GM12878 (cell line): ENCODE measurements around the gene FUT7. TPM values are rescaled to one million over a fixed set of nuclear protein-coding genes. Genes with fewer than 3 reads are reported as not detected.

Experiments used
- ATAC-seq: fragments of 200-7000 bp; cut with Tn5 transposase; 3 replicates; pipeline ENCODE4 v1.9.1; 2020; ENCODE audit warnings: mild to moderate bottlenecking, moderate library complexity
- BruUV-seq: library from RNA; stranded (reverse); fragments of 400-500 nt; replicated peaks from 2 replicates; lab custom pipeline; 2021; lab: Mats Ljungman, UMichigan
- CTCF ChIA-PET: fragments of 300-600 bp; sonication (Branson Sonifier 250); formaldehyde crosslinking; extraction: SDS; loops from one replicate; lab custom pipeline; 2021; ENCODE audit warnings: inconsistent platforms; lab: Yijun Ruan, JAX
- POLR2A ChIA-PET: fragments of 350-600 bp; formaldehyde crosslinking; extraction: SDS; loops from one replicate; lab custom pipeline; 2021; ENCODE audit warnings: inconsistent platforms; lab: Charles Lee
- RAD21 ChIA-PET: fragments of 300-600 bp; sonication (Branson Sonifier 250); formaldehyde crosslinking; loops from one replicate; lab custom pipeline; 2023; ENCODE audit warnings: antibody characterized with exemption; ENCODE audit not compliant: unreplicated experiment; lab: Charles Lee
- SMC1A ChIA-PET: fragments of 300-600 bp; sonication (Branson Sonifier 250); formaldehyde crosslinking; loops from one replicate; lab custom pipeline; 2023; ENCODE audit not compliant: unreplicated experiment, uncharacterized antibody; lab: Charles Lee
- DNase-seq: peaks from one replicate; pipeline ENCODE4 v3.0.0-alpha.2; 2011; ENCODE audit warnings: low read depth, low spot score
- FAIRE-seq: peaks from 3 replicates; lab custom pipeline; 2011; peaks lifted over from hg19 to GRCh38; lab: Jason Lieb, UNC
- H2AFZ ChIP-seq: 2 replicates; pipeline ENCODE4 v1.6.0; 2011; ENCODE audit warnings: low read depth, low read length, control low read depth; ENCODE audit not compliant: control insufficient read depth
- H3K27ac ChIP-seq: 2 replicates; pipeline ENCODE4 v1.5.1; 2011; ENCODE audit warnings: control low read depth; ENCODE audit not compliant: control insufficient read depth, insufficient read depth
- H3K27me3 ChIP-seq, 2 experiments: replicated peaks in 1 of 2; 2 replicates each; pipeline versions ENCODE4 v1.6.0 to v1.6.1; 2011; ENCODE audit warnings: low read length in 1 of 2; ENCODE audit not compliant: control insufficient read depth in 2 of 2, insufficient read depth in 2 of 2
- H3K36me3 ChIP-seq, 2 experiments: 2 replicates each; pipeline ENCODE4 v1.5.1; 2011; ENCODE audit warnings: low read length in 1 of 2; ENCODE audit not compliant: control insufficient read depth in 2 of 2, insufficient read depth in 2 of 2
- H3K4me1 ChIP-seq: 2 replicates; pipeline ENCODE4 v1.6.1; 2011; ENCODE audit warnings: mild to moderate bottlenecking, low read length, moderate library complexity, mixed read lengths; ENCODE audit not compliant: control insufficient read depth, insufficient read depth
- H3K4me2 ChIP-seq: 2 replicates; pipeline ENCODE4 v1.6.0; 2011; ENCODE audit warnings: control low read depth; ENCODE audit not compliant: control insufficient read depth, insufficient read depth
- H3K4me3 ChIP-seq: fragments of 200-600 bp; sonication (generic); 2 replicates; pipeline ENCODE4 v1.5.1; 2016
- H3K79me2 ChIP-seq: 2 replicates; pipeline ENCODE4 v1.6.0; 2011; ENCODE audit warnings: low read length; ENCODE audit not compliant: control insufficient read depth, insufficient read depth
- H3K9ac ChIP-seq: 2 replicates; pipeline ENCODE4 v1.8.0; 2011; ENCODE audit warnings: low read length, control low read depth, mixed read lengths; ENCODE audit not compliant: control insufficient read depth, insufficient read depth
- H3K9me3 ChIP-seq: replicated peaks from 3 replicates; pipeline ENCODE4 v1.5.1; 2011; ENCODE audit warnings: mild to moderate bottlenecking, low read length; ENCODE audit not compliant: control insufficient read depth, insufficient read depth
- H4K20me1 ChIP-seq: 2 replicates; pipeline ENCODE4 v1.6.0; 2011; ENCODE audit not compliant: control insufficient read depth, insufficient read depth
- CEBPB ChIP-seq, 2 experiments: fragments of 150-350 bp in 1 of 2; IDR thresholded peaks; 2 replicates each; pipeline ENCODE4 v1.6.1; 2012 to 2014; ENCODE audit warnings: low read depth in 2 of 2, low read length in 2 of 2, borderline replicate concordance in 1 of 2, inconsistent platforms in 1 of 2
- MEF2A ChIP-seq: IDR thresholded peaks from 2 replicates; pipeline ENCODE4 v1.6.1; 2011; ENCODE audit warnings: low read depth, mild to moderate bottlenecking, low read length, moderate library complexity; ENCODE audit not compliant: insufficient read depth
- MTA2 ChIP-seq: fragments of 450-650 bp; IDR thresholded peaks from 2 replicates; pipeline ENCODE4 v1.6.1; 2016; ENCODE audit warnings: low read depth, mild to moderate bottlenecking, moderate library complexity
- PRDM15 ChIP-seq: fragments of 450-650 bp; formaldehyde crosslinking; IDR thresholded peaks from 2 replicates; pipeline ENCODE4 v1.4.0; 2020; ENCODE audit warnings: mild to moderate bottlenecking, moderate library complexity
- YBX1 ChIP-seq: fragments of 450-650 bp; IDR thresholded peaks from 2 replicates; pipeline ENCODE4 v1.6.1; 2016; ENCODE audit warnings: antibody characterized with exemption
- ZNF24 ChIP-seq: fragments of 450-650 bp; IDR thresholded peaks from 2 replicates; pipeline ENCODE4 v1.6.1; 2017; ENCODE audit warnings: antibody characterized with exemption, mild to moderate bottlenecking
- WGBS: methylation state at CpG from one replicate; pipeline ENCODE4 v1.1.6; 2016; ENCODE audit warnings: low lambda C conversion rate; ENCODE audit not compliant: insufficient replicate concordance, insufficient coverage; ENCODE audit errors: missing lambda C conversion rate; 5-methylcytosine and 5-hydroxymethylcytosine counted together
- in situ Hi-C: fragments of 300-500 bp; cut with MboI; formaldehyde crosslinking; loops from 9 replicates; pipeline ENCODE4 v1.14.3; 2018; ENCODE audit warnings: mixed read lengths
- intact Hi-C: fragments of 100-400 bp; cut with micrococcal nuclease; formaldehyde crosslinking; loops from one replicate; pipeline ENCODE4 v1.14.2; 2022; ENCODE audit not compliant: unreplicated experiment
- polyA plus RNA-seq, 11 experiments: library from polyadenylated mRNA; depleted of rRNA in 4 of 11; unstranded in 6 of 11; stranded (reverse) in 5 of 11; fragments of >200 nt; fragmentation: Nextera tagmentation in 4 of 11; fragmentation: Illumina TruSeq in 1 of 11; extraction: Ambion mirVana in 4 of 11; extraction: Trizol in 1 of 11; gene quantifications; 1 replicate in 1 of 11; 2 replicates in 10 of 11; pipeline versions ENCODE4 v1.2.1 to v1.2.3, GENCODE V29; 2011 to 2016; ENCODE audit warnings: inconsistent platforms in 2 of 11, missing spikeins in 2 of 11, low read depth in 1 of 11
- total RNA-seq, 4 experiments: library from RNA; depleted of rRNA in 3 of 4; stranded (reverse); fragments of >200 nt in 3 of 4; fragmentation: Illumina TruSeq in 1 of 4; extraction: Trizol in 1 of 4; gene quantifications; 2 replicates each; pipeline versions ENCODE4 v1.2.1 to v1.2.3, GENCODE V29; 2013 to 2021

FUT7 gene
- total and polyA plus RNA-seq, 10 of the 15 experiments (the other 5 are each of a cell fraction or from before 2014, with no cell fraction given): 0.04 to 0.62 (median 0.20) TPM; not detected in 2

- TF ChIP-seq MEF2A: no peak
- no peak for TF ChIP-seq YBX1
- peak; percentile 43; the same call in 1 of the 2 replicates for TF ChIP-seq MTA2
- peak; percentile 78 for TF ChIP-seq PRDM15 (CRISPR knock-in tag)
Measured at GRCh38 chr9:137074657-137075274, 42.9 kb upstream of the FUT7 start (continued).

GRCh38 chr9:137073992-137074399 lies 42.1 kb upstream of the FUT7 start:
- FAIRE-seq (no peak), DNase-seq (no peak), ATAC-seq (no peak)
- SMC1A ChIA-PET: interaction anchor here (1.0 kb wide), 1 partner anchor 22 kb away, joined by 5 read pairs; no protein-coding TSS in a partner anchor
- Histone ChIP-seq H3K4me1 (peaks cover 30% of the 10 kb centered on the region), H3K27me3 (no peaks in the 10 kb centered on the region), H3K4me2 (no peak overlapping the region), H3K36me3 (no peaks in the 10 kb centered on the region; a peak in 1 of 4 replicates), H3K4me3 (no peak overlapping the region), H2AFZ (no peak overlapping the region), H3K9ac (no peak overlapping the region), H4K20me1 (no peaks in the 10 kb centered on the region; the same call in 1 of the 2 replicates), H3K9me3 (no peaks in the 10 kb centered on the region), H3K27ac (no peak overlapping the region), H3K79me2 (peaks cover 13% of the 10 kb centered on the region)
- in situ Hi-C loops (no loop called here), intact Hi-C loops (no loop called here)
- CTCF ChIA-PET: no interaction called here
- peak; percentile 50; the same call in 1 of the 2 replicates for TF ChIP-seq ZNF24
- no peak for TF ChIP-seq CEBPB (IDR thresholded peaks at IDR 0.05; ENCODE audit: borderline replicate concordance in 1 of 2, low read depth in 2 of 2, low read length in 2 of 2)
- 74% methylated on average over 8 of the region's 8 CpGs for WGBS
- POLR2A ChIA-PET: interaction anchor here (0.5 to 1.3 kb wide), 2 partner anchors 12 to 125 kb away, joined by 4 to 8 read pairs; partner anchors contain the start of gene MAN1B1
- RAD21 ChIA-PET: interaction anchor here (1.2 to 5.0 kb wide), 2 partner anchors 22 kb away, joined by 4 to 24 read pairs; no protein-coding TSS in a partner anchor
- no TSS peak for BruUV-seq
